HCT116 (cell line): ENCODE data around the gene CLTA.

Experiments used
- CTCF ChIP-seq, 3 experiments: fragments of 200-600 bp in 1 of 3; sonication (generic) in 1 of 3; IDR thresholded peaks in 2 of 3; conservative IDR thresholded peaks in 1 of 3; 2 replicates each; pipeline ENCODE4 v1.5.1; 2012 to 2017; ENCODE audit warnings: low read depth in 2 of 3, low read length in 2 of 3, antibody characterized with exemption in 1 of 3, borderline replicate concordance in 1 of 3, control low read depth in 1 of 3, mild to moderate bottlenecking in 1 of 3, mixed read lengths in 1 of 3, mixed run types in 1 of 3, moderate library complexity in 1 of 3; ENCODE audit not compliant: insufficient read depth in 1 of 3
- EZH2 ChIP-seq: fragments of 200-600 bp; sonication (generic); IDR thresholded peaks from 2 replicates; pipeline ENCODE4 v1.6.1; 2017; ENCODE audit warnings: antibody characterized with exemption, mixed run types
- REST ChIP-seq: IDR thresholded peaks from 2 replicates; pipeline ENCODE4 v1.6.1; 2012; ENCODE audit warnings: low read depth

GRCh38 chr9:36147441-36148175 is 43.1 kb upstream of the CLTA start:
- TF ChIP-seq EZH2: no peak
- no peak for TF ChIP-seq CTCF (IDR thresholded peaks at IDR 0.05 in 2 of 3, conservative IDR thresholded peaks at IDR 0.05 in 1 of 3; ENCODE audit: borderline replicate concordance in 1 of 3, insufficient read depth in 1 of 3, low read depth in 2 of 3, low read length in 2 of 3)
- no peak for TF ChIP-seq REST
